Keratinocyte (primary cell): ENCODE results near the gene CCIN.

Experiments
- CTCF ChIP-seq, 3 experiments: IDR thresholded peaks in 1 of 3; conservative IDR thresholded peaks in 1 of 3; optimal IDR thresholded peaks in 1 of 3; 2 replicates in 2 of 3; 3 replicates in 1 of 3; pipeline versions ENCODE3 to v1.5.1; 2011; ENCODE audit warnings: low read length in 3 of 3, mild to moderate bottlenecking in 3 of 3, moderate library complexity in 2 of 3, control low read depth in 1 of 3, inconsistent platforms in 1 of 3; ENCODE audit not compliant: insufficient read depth in 2 of 3; ENCODE audit errors: extremely low read depth in 1 of 3
- EZH2 ChIP-seq: IDR thresholded peaks from one replicate; pipeline ENCODE4 v1.6.1; 2012; ENCODE audit warnings: inconsistent platforms, mild to moderate bottlenecking, low read length, moderate library complexity

- TF ChIP-seq CTCF (optimal IDR thresholded peaks at IDR 0.05 in 1 of 3, IDR thresholded peaks at IDR 0.05 in 1 of 3, conservative IDR thresholded peaks at IDR 0.05 in 1 of 3; ENCODE audit: extremely low read depth in 1 of 3, insufficient read depth in 2 of 3, low read length in 3 of 3): no peak
- peak; percentile 39 for TF ChIP-seq EZH2
These were observed 32.2 kb upstream of the CCIN start for GRCh38 chr9:36136894-36137391.
